ENCODE results near the gene MOG.
A peak's percentile ranks its signal among the peaks of the same experiment; 100 is the strongest.

The MOG gene

GRCh38 chr6:29641430-29642148 lies 15.3 kb upstream of the MOG start:
- TF ChIP-seq SPI1 (IDR thresholded peaks at IDR 0.05; ENCODE audit: borderline replicate concordance, low read depth): no peak
- no peak for TF ChIP-seq CTCF (IDR thresholded peaks at IDR 0.05; ENCODE audit: insufficient read depth, low read length)
- TF ChIP-seq REST (IDR thresholded peaks at IDR 0.05; ENCODE audit: insufficient replicate concordance, low read depth): no peak
- TF ChIP-seq GABPA (IDR thresholded peaks at IDR 0.05; ENCODE audit: low read depth): no peak
- TF ChIP-seq POLR2AphosphoS5 (IDR thresholded peaks at IDR 0.05; ENCODE audit: low read depth): no peak
- no peaks in the 10 kb centered on the region for H3K27me3 ChIP-seq (ENCODE audit: insufficient read depth, poor library complexity, severe bottlenecking)
- no peak for DNase-seq (ENCODE audit: low read depth in 1 of 2, low spot score in 1 of 2)
- no peak overlapping the region for H3K27ac ChIP-seq (replicated peaks)
- H3K4me3 ChIP-seq (replicated peaks; ENCODE audit: insufficient read depth, low read length): no peak overlapping the region

GRCh38 chr6:29647927-29648642 lies 8.8 kb upstream of the MOG start:
- H3K27me3 ChIP-seq (ENCODE audit: insufficient read depth, poor library complexity, severe bottlenecking): no peaks in the 10 kb centered on the region
- no peak overlapping the region for H3K4me3 ChIP-seq (replicated peaks; ENCODE audit: insufficient read depth, low read length)
- no peak for DNase-seq (ENCODE audit: low read depth in 1 of 2, low spot score in 1 of 2)
- no peak overlapping the region for H3K27ac ChIP-seq (replicated peaks)
- TF ChIP-seq CTCF (IDR thresholded peaks at IDR 0.05; ENCODE audit: insufficient read depth, low read length) (peak; percentile 39), GABPA (IDR thresholded peaks at IDR 0.05; ENCODE audit: low read depth) (no peak)

- TF ChIP-seq GABPA (IDR thresholded peaks at IDR 0.05; ENCODE audit: low read depth) (no peak), REST (IDR thresholded peaks at IDR 0.05; ENCODE audit: insufficient replicate concordance, low read depth) (no peak), POLR2AphosphoS5 (IDR thresholded peaks at IDR 0.05; ENCODE audit: low read depth) (no peak), SPI1 (IDR thresholded peaks at IDR 0.05; ENCODE audit: borderline replicate concordance, low read depth) (no peak), CTCF (IDR thresholded peaks at IDR 0.05; ENCODE audit: insufficient read depth, low read length) (peak; percentile 79)
- DNase-seq (ENCODE audit: low read depth in 1 of 2, low spot score in 1 of 2): peak; percentile 67 to 97
- H3K4me3 ChIP-seq (replicated peaks; ENCODE audit: insufficient read depth, low read length): peak overlapping the region; percentile 35
- H3K27ac ChIP-seq (replicated peaks): peak overlapping the region; percentile 34; the same call in 1 of the 2 replicates
- no peaks in the 10 kb centered on the region for H3K27me3 ChIP-seq (ENCODE audit: insufficient read depth, poor library complexity, severe bottlenecking)
These were observed 6.9 kb upstream of the MOG start for GRCh38 chr6:29649701-29650673.

All from HL-60 (cell line).